Keratinocyte (primary cell): ENCODE data around the gene VAV2. TPM values are rescaled to one million over a fixed set of nuclear protein-coding genes. Genes with fewer than 3 reads are reported as not detected.

Source experiments
- DNase-seq: peaks from one replicate; pipeline ENCODE4 v3.0.0-alpha.2; 2011; ENCODE audit warnings: low read depth, missing footprints, low spot score
- FAIRE-seq: peaks from 2 replicates; lab custom pipeline; 2011; peaks lifted over from hg19 to GRCh38; lab: Jason Lieb, UNC
- H2AFZ ChIP-seq: 2 replicates; pipeline ENCODE4 v1.6.0; 2012; ENCODE audit warnings: low read length, control low read depth, inconsistent platforms; ENCODE audit not compliant: control insufficient read depth
- H3K27ac ChIP-seq: 2 replicates; pipeline ENCODE4 v1.5.1; 2011; ENCODE audit warnings: low read length; ENCODE audit not compliant: control insufficient read depth, insufficient read depth
- H3K27me3 ChIP-seq: 3 replicates; pipeline ENCODE4 v1.6.0; 2011; ENCODE audit warnings: low read length; ENCODE audit not compliant: control insufficient read depth, insufficient read depth; ENCODE audit errors: extremely low read depth
- H3K36me3 ChIP-seq, 2 experiments: 2 replicates in 1 of 2; 3 replicates in 1 of 2; pipeline ENCODE4 v1.5.1; 2011; ENCODE audit warnings: low read length in 2 of 2, mild to moderate bottlenecking in 1 of 2; ENCODE audit not compliant: control insufficient read depth in 2 of 2, insufficient read depth in 2 of 2; ENCODE audit errors: extremely low read depth in 1 of 2
- H3K4me1 ChIP-seq: 3 replicates; pipeline ENCODE4 v1.5.1; 2011; ENCODE audit warnings: low read length; ENCODE audit not compliant: control insufficient read depth, insufficient read depth; ENCODE audit errors: extremely low read depth
- H3K4me2 ChIP-seq: 3 replicates; pipeline ENCODE4 v1.6.0; 2011; ENCODE audit warnings: low read depth, low read length; ENCODE audit not compliant: control insufficient read depth, insufficient read depth; ENCODE audit errors: extremely low read depth
- H3K4me3 ChIP-seq, 3 experiments: fragments of 200-600 bp in 1 of 3; sonication (generic) in 1 of 3; 2 replicates in 2 of 3; 3 replicates in 1 of 3; pipeline ENCODE4 v1.5.1; 2011 to 2016; ENCODE audit warnings: low read length in 3 of 3, mild to moderate bottlenecking in 3 of 3, control low read depth in 2 of 3, inconsistent platforms in 1 of 3, low read depth in 1 of 3, mixed read lengths in 1 of 3, mixed run types in 1 of 3, moderate library complexity in 1 of 3; ENCODE audit not compliant: control insufficient read depth in 2 of 3, insufficient read depth in 2 of 3; ENCODE audit errors: extremely low read depth in 1 of 3
- H3K79me2 ChIP-seq: 2 replicates; pipeline ENCODE4 v1.6.0; 2012; ENCODE audit warnings: low read length; ENCODE audit not compliant: control insufficient read depth, insufficient read depth
- H3K9ac ChIP-seq: 3 replicates; pipeline ENCODE4 v1.6.0; 2011; ENCODE audit warnings: low read length; ENCODE audit not compliant: control insufficient read depth, insufficient read depth; ENCODE audit errors: extremely low read depth
- H3K9me1 ChIP-seq: 3 replicates; pipeline ENCODE4 v1.6.0; 2011; ENCODE audit warnings: low read length; ENCODE audit not compliant: control insufficient read depth, insufficient read depth; ENCODE audit errors: extremely low read depth
- H3K9me3 ChIP-seq: 2 replicates; pipeline ENCODE4 v1.5.1; 2012; ENCODE audit warnings: low read depth, low read length; ENCODE audit not compliant: control insufficient read depth
- H4K20me1 ChIP-seq: 3 replicates; pipeline ENCODE4 v1.6.0; 2011; ENCODE audit warnings: low read length; ENCODE audit not compliant: control insufficient read depth, insufficient read depth; ENCODE audit errors: extremely low read depth
- CTCF ChIP-seq, 3 experiments: IDR thresholded peaks in 1 of 3; conservative IDR thresholded peaks in 1 of 3; optimal IDR thresholded peaks in 1 of 3; 2 replicates in 2 of 3; 3 replicates in 1 of 3; pipeline versions ENCODE3 to v1.5.1; 2011; ENCODE audit warnings: low read length in 3 of 3, mild to moderate bottlenecking in 3 of 3, moderate library complexity in 2 of 3, control low read depth in 1 of 3, inconsistent platforms in 1 of 3; ENCODE audit not compliant: insufficient read depth in 2 of 3; ENCODE audit errors: extremely low read depth in 1 of 3
- EZH2 ChIP-seq: IDR thresholded peaks from one replicate; pipeline ENCODE4 v1.6.1; 2012; ENCODE audit warnings: inconsistent platforms, mild to moderate bottlenecking, low read length, moderate library complexity
- dilution Hi-C: fragments of 300-500 bp; cut with MboI; formaldehyde crosslinking; loops from one replicate; pipeline ENCODE4 v1.7.0; 2020; ENCODE audit warnings: low sequenced_read_pairs; ENCODE audit not compliant: extremely low pct_ligation_motif_present
- polyA plus RNA-seq, 5 experiments: library from polyadenylated mRNA; depleted of rRNA in 3 of 5; stranded (reverse) in 3 of 5; stranded (forward) in 1 of 5; unstranded in 1 of 5; fragments of >200 nt; gene quantifications; 1 replicate in 1 of 5; 2 replicates in 3 of 5; 3 replicates in 1 of 5; pipeline versions ENCODE4 v1.2.1 to v1.2.3, GENCODE V29; 2011 to 2012; ENCODE audit warnings: missing spikeins in 2 of 5, low read depth in 1 of 5, low replicate concordance in 1 of 5

VAV2 gene
- polyA plus RNA-seq, 1 donor (not counting 4 experiments of a cell fraction or from before 2014, with no cell fraction given), result 16.4 TPM

GRCh38 chr9:134034215-134035040 lies 42.3 kb upstream of the VAV2 start:
- Histone ChIP-seq H3K9ac (no peak overlapping the region), H4K20me1 (no peaks in the 10 kb centered on the region), H3K9me3 (no peaks in the 10 kb centered on the region), H3K36me3 (peaks cover 14 to 27% of the 10 kb centered on the region in 2 experiments), H2AFZ (no peak overlapping the region), H3K4me1 (no peaks in the 10 kb centered on the region), H3K9me1 (no peaks in the 10 kb centered on the region), H3K79me2 (no peaks in the 10 kb centered on the region), H3K27ac (no peak overlapping the region), H3K4me2 (no peak overlapping the region), H3K4me3 (no peak overlapping the region), H3K27me3 (no peaks in the 10 kb centered on the region)
- dilution Hi-C loops, result no loop called here
- no peak for DNase-seq
- no peak for FAIRE-seq
- no peak for TF ChIP-seq EZH2
- TF ChIP-seq CTCF (optimal IDR thresholded peaks at IDR 0.05 in 1 of 3, IDR thresholded peaks at IDR 0.05 in 1 of 3, conservative IDR thresholded peaks at IDR 0.05 in 1 of 3; ENCODE audit: extremely low read depth in 1 of 3, insufficient read depth in 2 of 3, low read length in 3 of 3), result no peak

GRCh38 chr9:134033516-134034214 lies 41.5 kb upstream of the VAV2 start:
- Histone ChIP-seq H3K4me1 (no peaks in the 10 kb centered on the region), H3K27me3 (no peaks in the 10 kb centered on the region), H3K4me2 (no peak overlapping the region), H3K9me3 (no peaks in the 10 kb centered on the region), H4K20me1 (no peaks in the 10 kb centered on the region), H3K4me3 (no peak overlapping the region), H2AFZ (no peak overlapping the region), H3K9me1 (no peaks in the 10 kb centered on the region), H3K9ac (no peak overlapping the region), H3K36me3 (peaks cover 14 to 26% of the 10 kb centered on the region in 2 experiments), H3K79me2 (no peaks in the 10 kb centered on the region), H3K27ac (no peak overlapping the region)
- no peak for DNase-seq
- dilution Hi-C loops, result no loop called here
- no peak for FAIRE-seq
- no peak for TF ChIP-seq EZH2
- TF ChIP-seq CTCF (optimal IDR thresholded peaks at IDR 0.05 in 1 of 3, IDR thresholded peaks at IDR 0.05 in 1 of 3, conservative IDR thresholded peaks at IDR 0.05 in 1 of 3; ENCODE audit: extremely low read depth in 1 of 3, insufficient read depth in 2 of 3, low read length in 3 of 3), result no peak
